Thyroid gland (tissue), 4 donors: Measurements from ENCODE around the gene ALDH8A1.

Experiments
- CTCF ChIP-seq, 6 experiments: fragments of 200-600 bp in 3 of 6; fragments of 450-650 bp in 3 of 6; sonication (generic) in 3 of 6; IDR thresholded peaks; one replicate each; pipeline ENCODE4 v1.5.1; 2016 to 2019; ENCODE audit warnings: antibody characterized with exemption in 6 of 6, mild to moderate bottlenecking in 2 of 6, inconsistent platforms in 1 of 6, moderate library complexity in 1 of 6
- POLR2A ChIP-seq, 2 donors: fragments of 450-650 bp; IDR thresholded peaks; one replicate each; pipeline ENCODE4 v1.6.1; 2017; ENCODE audit warnings: antibody characterized with exemption in 2 of 2, mild to moderate bottlenecking in 2 of 2, moderate library complexity in 1 of 2

- no peak for TF ChIP-seq CTCF (IDR thresholded peaks at IDR 0.05)
- TF ChIP-seq POLR2A (IDR thresholded peaks at IDR 0.05): no peak
Observed at GRCh38 chr6:134909701-134910592, 40.0 kb downstream of the ALDH8A1 start.
